Activated T-cell treated with anti-CD3 and anti-CD28 coated beads for 24 hours (primary cell): Measurements from ENCODE around the gene RPRD2.
"Not testable (repeated sequence)": the region's sequence is repeated elsewhere in the genome, so short reads cannot be mapped to it uniquely, and the experiment has no call there.

Source experiments
- DNase-seq: peaks from one replicate; pipeline ENCODE4 v3.0.0-alpha.2; 2020; ENCODE audit warnings: low read depth

The RPRD2 gene

GRCh38 chr1:150389650-150390049 lies 25.7 kb downstream of the RPRD2 start:
- no peak for DNase-seq

- DNase-seq, result no peak
Measured at GRCh38 chr1:150392627-150393026, 28.7 kb downstream of the RPRD2 start.

DNA sequence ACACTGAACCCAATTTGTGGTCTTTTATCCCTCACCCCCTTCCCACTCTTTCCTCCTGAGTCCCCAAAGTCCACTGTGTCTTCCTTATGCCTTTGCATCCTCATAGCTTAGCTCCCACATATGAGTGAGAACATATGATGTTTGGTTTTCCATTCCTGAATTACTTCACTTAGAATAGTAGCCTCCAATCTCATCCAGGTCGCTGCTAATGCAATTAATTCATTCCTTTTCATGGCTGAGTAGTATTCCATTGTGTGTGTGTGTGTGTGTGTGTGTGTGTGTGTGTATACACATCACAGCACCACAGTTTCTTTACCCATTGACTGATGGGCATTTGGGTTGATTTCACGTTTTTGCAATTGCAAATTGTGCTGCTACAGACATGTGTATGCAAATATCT lies 31.2 kb downstream of the RPRD2 start:
- DNase-seq, result not testable (repeated sequence)

GRCh38 chr1:150397392-150398032 lies 33.6 kb downstream of the RPRD2 start:
- no peak for DNase-seq

DNA sequence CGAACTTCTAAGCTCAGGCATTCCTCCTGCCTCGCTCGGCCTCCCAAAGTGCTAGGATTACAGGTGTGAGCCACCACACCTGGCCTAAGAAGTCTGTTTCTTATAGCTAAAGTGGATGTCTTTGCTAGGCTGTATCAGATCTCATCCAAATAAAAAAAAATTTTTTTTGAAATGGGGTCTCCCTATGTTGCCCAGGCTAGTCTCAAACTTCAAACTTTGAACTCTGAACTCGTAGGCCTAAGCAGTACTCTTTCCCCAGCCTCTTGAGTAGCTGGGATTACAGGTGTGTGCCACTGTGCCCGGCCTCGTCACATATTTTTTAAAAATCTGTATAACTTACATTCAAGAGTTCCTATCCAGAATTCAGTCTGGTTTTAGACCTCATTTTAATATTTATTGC lies 40.5 kb downstream of the RPRD2 start:
- no peak for DNase-seq

DNA sequence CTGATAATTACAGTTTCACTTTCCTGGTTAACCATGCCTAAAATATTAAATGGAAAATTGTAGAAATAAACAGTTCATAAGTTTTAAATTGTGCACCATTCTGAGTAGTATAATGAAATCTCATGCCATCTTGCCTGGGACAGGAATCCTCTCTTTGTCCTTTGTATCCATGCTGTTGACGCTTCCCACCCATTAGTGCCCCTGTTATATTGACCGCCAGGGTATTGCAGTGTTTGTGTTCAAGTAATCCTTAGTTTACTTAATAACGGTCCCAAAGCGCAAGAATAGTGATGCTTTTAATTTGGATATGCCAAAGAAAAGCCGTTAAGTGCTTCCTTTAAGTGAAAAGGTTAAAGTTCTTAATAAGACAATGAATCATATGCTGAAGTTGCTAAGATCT lies 41.7 kb downstream of the RPRD2 start:
- DNase-seq, result no peak

DNA sequence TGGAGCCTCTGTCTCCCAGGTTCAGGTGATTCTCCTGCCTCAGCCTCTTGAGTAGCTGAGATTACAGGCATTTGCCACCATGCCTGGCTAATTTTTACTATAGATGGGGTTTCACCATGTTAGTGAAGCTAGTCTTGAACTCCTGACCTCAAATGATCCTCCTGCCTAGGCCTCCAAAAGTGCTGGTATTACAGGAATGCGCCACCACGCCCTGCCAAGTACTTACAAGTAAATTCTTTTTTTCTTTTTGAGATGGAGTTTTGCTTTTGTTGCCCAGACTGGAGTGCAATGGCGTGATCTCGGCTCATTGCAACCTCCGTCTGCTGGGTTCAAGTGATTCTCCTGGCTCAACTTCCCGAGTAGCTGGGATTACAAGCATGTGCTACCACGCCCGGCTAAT lies 42.5 kb downstream of the RPRD2 start:
- DNase-seq, result no peak

DNA sequence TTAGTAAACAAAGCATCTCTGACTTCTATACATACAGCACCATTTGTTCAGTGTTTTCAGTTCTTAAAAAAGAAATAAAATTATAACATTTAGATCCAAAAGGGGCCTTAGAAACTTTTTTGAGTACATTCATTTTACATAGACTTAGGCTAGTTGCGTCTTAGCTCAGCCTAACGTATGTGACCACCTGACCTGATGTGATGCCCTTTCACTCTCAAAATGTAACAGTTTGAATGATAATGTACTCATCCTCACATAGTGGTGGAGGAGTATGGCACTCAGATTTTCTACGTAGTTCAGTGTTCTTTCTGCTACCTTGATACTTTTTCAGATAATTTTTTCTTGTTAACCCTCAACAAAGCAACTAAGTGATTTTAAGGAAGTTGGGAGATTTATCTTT lies 43.4 kb downstream of the RPRD2 start:
- no peak for DNase-seq

- no peak for DNase-seq
Measured at GRCh38 chr1:150408800-150409199, 44.9 kb downstream of the RPRD2 start.

DNA sequence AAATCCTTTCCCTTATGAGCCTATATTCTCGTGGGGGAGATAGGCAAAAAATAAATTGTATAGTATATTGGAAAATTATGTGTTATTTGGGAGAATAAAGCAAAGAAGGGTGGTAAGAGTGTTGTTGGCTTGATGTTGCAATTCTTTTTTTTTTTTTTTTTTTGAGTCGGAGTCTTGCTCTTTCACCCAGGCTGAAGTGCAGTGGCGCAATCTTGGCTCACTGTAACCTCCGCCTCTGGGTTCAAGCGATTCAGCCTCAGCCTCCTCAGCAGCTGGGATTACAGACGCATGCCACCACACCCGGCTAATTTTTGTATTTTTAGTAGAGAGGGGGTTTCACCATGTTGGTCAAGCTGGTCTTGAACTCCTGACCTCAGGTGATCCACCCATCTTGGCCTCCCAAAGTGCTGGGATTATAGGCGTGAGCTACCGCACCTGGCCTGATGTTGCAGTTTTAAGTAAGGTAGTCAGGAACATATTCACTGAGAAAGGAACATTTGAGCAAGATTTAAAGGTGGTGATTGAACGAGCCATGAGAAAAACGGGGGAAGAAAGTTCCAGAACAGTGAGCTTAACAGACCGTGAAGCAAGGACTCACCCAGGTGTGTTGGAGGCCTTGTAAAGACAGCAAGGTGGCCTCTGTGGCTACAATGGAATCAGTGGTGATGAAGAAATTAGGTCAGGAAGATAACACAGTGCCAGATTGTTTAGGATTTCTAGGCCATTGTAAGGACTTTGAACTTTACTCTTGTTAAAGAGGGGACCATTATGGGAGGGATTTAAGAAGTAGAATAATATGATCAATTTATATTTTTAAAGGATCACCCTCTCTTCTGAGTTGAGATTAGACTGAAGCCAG lies 45.8 kb downstream of the RPRD2 start:
- DNase-seq, result no peak

- no peak for DNase-seq
Measured at GRCh38 chr1:150410582-150411101, 46.7 kb downstream of the RPRD2 start.

- no peak for DNase-seq
Measured at GRCh38 chr1:150414592-150414991, 50.6 kb downstream of the RPRD2 start.

GRCh38 chr1:150415800-150416199 lies 51.9 kb downstream of the RPRD2 start:
- no peak for DNase-seq

DNA sequence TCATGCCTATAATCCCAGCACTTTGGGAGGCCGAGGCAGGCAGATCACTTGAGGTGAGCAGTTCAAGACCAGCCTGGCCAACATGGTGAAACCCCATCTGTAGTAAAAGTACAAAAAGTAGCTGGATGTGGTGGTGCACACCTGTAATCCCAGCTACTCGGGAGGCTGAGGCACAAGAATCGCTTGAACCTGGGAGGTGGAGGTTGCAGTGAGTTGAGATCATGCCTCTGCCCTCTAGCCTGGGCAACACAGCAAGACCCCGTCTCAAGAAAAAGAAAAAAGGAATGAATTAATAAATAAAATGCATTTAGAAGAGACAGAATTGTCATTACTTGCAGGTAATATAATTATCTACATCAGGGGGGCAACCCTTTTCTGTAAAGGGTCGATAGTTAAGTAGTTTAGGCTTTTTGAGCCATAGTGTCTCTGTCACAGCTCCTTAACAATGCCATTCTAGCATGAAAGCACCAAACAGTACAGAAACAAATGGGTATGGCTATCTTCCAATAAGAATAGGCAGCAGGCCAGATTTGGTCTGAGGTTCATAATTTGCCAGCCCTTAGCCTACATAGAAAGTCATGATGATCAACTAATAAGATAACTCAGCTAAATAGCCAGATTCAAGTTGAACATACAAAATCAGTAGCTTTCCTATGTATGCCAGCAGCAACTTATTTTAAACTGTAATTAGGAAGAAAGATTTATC lies 56.8 kb downstream of the RPRD2 start:
- DNase-seq, result no peak

- DNase-seq, result no peak
Measured at GRCh38 chr1:150422541-150422940, 58.6 kb downstream of the RPRD2 start.

DNA sequence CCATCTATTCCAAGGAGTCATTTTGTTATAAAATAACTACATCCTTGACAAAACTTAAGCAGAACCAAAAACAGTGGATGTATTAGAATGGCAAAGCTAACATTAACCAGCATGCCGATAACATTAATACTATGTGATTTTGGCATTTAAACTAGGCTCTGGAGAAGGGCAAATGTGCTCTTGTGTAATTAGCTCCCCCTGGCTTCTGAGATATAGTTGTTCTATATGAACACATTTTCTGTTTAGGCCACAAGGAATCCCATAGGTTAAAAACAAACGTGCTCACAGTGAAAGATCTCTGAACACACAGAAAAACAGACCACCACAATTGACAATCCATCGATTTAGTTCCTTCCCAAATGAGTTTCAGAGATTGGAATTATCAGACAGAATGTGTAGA lies 65.9 kb downstream of the RPRD2 start:
- no peak for DNase-seq

DNA sequence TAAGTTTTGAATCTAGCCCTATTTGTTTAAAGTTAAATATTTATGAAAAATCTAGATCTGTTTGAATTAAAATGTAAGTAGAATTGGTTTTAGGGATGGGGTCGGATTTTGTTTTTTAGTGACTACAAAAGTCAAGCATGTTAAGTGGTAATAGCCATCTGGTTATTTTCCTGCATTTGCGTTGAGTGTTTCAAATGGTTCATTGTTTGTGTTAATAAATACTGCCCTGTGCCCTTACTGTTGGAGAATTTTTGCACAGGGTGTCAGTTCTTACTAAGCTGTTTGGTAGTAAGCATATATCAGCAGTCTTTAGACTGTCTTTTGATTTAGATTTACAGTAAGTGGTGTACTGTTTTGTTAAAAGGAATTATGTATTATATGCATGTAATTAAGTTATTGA lies 77.2 kb downstream of the RPRD2 start:
- no peak for DNase-seq

GRCh38 chr1:150444232-150444631 lies 80.3 kb downstream of the RPRD2 start:
- DNase-seq, result no peak

DNA sequence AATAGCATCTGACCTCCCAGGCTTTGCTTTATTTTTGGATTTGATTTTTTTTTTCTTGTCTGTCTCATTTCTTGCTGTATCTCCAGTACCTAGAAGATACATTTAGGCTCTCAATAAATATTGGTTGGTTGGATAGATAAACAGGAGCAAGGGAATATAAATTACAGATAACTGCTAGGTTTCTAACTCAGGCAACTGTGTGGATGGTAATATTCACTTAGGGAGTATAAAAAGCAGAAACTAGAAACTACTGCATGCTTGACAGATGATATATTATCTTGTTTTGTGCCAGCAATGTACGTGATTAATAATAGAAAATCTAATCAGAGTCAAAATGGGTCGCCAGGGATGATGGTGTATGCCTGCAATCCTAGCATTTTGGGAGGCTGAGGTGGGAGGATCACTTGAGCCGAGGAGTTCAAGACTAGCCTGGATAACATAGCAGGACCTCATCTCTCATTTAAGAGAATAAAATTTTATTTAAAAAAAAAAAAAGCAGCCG lies 92.2 kb downstream of the RPRD2 start:
- no peak for DNase-seq

- peak; percentile 62 for DNase-seq
Measured at GRCh38 chr1:150464422-150464826, 100.5 kb downstream of the RPRD2 start.

GRCh38 chr1:150466964-150467363 lies 103.0 kb downstream of the RPRD2 start:
- no peak for DNase-seq

DNA sequence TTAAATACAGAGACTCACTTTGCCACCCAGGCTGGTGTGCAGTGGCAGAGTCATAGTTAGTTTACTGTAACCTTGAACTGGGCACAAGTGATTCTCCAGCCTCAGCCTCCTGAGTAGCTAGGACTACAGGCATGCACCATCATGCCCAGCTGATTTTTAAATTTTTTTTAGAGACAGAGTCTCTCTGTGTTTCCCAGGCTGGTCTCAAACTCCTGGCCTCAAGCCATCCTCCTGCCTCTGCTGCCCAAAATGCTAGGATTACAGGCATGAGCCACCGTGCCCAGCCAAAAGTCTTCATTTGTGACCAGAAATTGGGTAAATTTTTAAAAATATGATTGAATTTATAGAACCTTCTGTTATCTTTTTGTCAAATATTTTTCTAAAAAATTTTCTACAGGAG lies 105.3 kb downstream of the RPRD2 start:
- no peak for DNase-seq
